NCI-H2227 (cell line): ENCODE measurements around the gene UMPS.
A peak's percentile ranks its signal among the peaks of the same experiment; 100 is the strongest.

Source experiments
- DNase-seq: peaks from one replicate; lab custom pipeline; 2025; ENCODE audit not compliant: unreplicated experiment; lab: John Stamatoyannopoulos, UW

The UMPS gene

DNA sequence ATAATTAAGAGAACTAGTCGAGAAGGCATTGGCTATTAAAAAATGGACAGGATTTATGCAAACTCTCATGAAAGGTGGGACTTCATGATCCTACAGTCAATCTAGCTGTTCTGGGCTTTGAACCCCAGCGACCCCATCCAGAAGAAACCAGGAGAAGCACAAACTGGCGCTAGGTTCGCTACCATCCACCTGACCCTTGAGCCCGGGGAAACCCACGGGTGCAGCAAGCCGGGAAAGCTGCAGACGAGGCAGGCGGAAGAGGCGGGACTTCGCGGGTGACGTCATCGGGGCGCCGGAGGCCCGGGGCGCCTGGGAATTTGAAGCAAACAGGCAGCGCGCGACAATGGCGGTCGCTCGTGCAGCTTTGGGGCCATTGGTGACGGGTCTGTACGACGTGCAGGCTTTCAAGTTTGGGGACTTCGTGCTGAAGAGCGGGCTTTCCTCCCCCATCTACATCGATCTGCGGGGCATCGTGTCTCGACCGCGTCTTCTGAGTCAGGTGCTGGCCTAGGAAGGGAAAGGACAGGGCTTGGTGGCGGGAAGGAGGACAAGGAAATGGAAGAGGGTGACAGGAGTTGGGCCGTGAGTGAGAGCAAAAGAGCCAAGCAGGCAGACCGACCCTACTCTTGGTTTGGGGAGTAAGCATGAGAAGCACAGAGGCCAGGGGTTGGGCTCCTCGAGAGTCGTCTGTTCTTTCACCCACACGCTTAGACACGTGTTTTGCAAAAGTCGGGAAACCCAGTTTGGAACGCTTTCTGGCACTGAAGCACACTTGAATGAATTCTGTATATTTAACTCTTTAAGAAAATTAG lies at the start of gene UMPS:
UMPS (plus strand) TSS at position 324 of the 812 bp plus-strand sequence; CDS start at position 344, 20 bp downstream.
- DNase-seq = peak; percentile 88

DNA sequence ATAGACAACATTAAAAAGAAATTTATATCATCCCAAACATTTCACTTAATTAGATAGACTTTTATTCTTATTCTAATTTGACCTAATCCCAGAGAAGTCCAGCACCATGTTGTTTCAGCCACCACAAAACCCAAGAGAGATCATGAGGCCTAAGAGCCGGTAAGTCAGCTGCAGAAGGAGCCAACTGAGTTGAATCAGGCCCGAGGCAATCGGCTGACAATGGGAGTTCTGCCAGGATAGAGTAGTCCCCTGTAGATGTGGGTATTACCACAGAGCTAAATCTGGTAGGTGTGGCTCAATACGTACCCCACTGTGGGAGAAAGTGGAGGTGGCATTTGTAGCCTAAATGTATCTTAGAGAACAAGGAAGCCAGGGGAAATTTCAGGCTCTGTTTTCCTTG lies 49.7 kb upstream of the UMPS start:
- DNase-seq = no peak

DNA sequence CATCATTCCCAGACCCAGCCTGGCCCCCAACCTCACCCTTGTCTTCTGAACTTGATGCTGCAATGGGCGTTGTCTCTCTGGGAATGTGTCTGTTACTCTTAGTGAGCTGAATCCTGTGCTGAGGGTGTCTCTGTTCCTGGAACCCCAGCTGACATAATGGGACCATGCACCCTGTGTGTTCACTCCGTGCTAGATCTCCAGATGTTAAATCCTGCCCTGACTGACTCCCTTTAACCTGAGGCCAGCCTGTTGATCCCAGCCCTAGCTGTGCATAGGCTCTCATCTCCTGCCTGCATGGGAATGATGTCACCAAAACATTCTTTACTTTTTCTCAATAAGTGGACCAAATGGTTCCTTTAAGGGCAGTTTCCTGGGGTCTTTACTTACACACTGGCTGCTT lies 48.0 kb upstream of the UMPS start:
- no peak for DNase-seq

DNA sequence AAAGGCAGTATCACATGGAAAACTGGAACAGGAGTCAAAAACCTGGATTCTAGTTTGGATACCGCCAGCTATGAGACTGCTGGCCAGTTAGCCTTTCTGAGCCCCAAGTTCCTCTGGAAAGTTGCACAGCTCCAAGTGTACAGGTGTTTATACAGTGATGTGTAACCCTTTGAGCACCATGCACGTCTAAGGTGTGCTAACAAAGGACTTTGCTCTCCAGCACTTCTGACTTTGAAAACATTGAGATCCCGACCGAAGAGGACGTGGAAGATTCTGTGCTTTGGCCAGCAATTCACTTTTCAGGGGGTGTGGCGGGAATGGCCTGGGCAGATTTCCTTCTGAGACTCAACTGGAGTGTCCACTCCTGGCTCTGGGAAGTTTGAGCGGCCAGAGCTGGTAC lies 45.8 kb upstream of the UMPS start:
- DNase-seq = no peak

DNA sequence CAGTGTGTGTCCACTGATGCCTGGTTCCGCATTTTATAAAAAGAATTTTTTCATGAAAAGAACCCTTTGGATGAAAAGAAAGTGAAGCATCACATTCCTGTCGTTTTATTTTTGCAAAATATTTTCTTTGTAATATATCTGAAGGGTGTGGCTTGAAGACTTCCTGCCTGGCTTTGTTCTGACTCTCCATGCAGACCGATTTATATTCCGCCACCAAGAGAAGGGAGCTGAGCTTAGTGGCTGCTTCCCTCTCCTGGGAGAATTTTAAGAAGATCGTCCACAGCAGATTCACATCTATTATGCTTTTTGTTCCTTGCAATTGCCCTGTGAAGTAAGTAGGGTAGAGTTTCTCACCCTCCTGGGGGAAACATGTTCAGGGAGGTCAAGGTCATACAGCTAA lies 45.2 kb upstream of the UMPS start:
- DNase-seq = no peak

DNA sequence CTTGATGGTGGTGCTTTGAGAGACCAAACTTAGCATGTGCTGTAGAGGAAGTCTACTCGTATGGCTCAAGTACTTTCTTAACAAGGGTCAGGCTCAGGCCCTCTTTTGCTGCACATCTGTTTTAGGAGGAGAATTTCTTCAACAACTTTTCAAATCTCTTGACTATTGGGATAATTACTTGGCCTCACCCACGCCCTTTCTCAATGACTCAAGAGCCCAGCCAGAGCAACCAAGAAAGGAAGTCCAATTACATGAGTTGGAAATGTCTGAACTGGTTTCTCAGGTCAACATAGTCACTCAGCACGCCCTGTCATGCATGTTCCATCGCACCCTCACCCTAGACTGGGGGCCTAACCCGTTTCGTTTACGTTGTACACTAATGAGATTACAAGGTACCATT lies 44.8 kb upstream of the UMPS start:
- DNase-seq = no peak

DNA sequence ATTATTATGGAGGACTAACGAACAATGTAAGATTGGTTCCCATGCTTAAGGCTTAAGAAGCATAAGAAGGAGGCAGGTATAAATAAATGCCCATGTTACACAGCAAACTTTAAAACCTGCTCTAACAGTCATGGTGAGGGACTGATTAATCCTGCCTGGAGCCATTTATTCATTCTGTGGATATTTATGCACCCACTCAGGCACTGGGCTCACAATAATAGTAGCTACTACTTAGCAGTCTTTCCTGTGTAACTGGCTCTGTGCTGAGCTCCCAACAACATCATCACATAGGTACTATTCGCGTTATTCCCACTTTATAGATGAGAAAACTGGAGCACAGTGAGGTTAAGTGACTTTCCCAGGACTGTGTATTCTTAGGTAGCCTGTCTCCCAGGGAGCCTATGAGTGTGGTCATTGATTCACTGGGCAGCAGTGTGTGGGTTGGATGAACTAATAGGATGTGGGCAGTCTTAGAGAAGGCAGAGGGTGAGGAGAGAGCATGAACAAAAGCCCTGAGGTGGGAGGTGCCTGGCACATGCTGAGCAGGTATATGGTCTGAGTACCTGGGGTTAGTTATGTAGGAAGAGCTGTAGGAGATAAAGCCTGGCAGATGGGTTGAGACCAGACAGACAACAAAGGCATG lies 44.1 kb upstream of the UMPS start:
- DNase-seq = no peak

DNA sequence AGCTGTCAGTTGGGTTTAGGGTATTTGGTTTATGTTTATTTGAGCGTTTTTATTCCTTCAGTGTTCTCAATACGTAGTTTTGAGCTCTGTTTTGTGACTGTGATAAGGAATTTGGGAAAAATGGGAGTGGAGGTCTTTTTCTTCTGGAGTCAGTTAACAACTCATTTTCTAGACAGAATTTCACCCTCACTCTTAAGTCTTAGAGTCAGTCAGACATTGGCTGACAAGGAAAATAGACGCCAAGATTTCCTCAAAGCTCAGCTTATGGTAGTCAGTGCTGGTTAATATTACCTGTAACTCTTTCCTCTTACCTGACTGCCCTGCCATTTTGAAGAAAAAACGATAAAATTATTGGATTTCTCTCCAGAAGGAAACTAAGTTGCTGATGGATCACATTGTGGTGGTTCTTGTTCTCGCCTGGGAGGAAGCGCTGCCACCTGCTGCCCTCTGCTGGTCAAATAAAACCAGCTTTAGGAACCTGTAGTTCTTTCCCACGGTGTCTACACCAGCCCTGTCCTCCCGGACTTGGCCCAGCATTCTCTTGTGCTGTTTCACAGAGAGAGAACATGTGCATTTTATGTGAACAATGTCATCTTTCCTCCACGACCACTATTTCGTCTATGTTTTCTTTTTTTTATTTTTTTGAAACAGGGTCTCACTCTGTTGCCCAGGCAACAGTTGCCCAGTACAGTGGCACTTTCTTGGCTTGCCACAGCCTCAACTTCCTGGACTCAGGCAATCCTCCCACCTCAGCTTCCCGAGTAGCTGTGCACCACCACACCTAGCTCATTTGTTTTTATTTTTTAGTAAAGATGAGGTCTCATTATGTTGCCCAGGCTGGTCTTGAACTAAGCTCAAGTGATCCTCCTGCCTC lies 41.4 kb upstream of the UMPS start:
- peak; percentile 71 for DNase-seq

DNA sequence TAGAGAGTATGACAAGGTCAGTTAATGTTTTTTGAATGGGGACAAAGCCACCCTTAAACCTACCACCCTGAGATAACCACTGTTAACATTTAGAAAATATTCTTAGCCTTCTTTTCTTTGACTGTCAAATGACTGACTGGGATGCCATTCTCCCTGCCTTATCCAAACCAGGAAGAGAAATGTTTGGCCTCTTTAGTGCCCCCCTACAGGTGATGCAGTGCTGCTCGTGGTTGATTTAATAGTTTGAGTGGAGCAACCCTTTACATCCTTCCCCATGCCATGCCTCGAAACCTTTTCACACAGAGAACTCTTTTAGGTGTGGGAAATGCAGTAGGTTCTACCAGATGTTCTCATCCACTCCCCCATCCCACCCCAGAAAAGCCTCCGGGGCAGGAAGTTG lies 38.7 kb upstream of the UMPS start:
- no peak for DNase-seq

DNA sequence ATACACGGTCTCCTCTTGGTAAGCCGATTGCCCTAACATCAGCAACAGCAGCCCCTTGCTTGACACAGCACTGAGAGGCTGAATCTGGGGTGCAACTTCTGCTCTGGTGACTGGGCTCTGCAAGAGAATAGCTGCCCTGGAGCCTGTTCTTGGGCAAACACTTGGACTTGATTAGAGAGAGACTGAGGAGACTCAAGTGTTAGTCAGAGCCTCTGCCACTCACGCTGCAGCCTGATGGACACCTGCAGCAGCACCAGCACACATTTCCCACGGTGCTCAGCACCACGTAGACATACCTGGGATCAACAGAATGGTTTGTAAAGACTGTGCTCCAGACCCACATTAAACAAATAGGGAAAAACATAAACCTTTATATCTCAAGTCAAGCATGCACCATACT lies 35.8 kb upstream of the UMPS start:
- no peak for DNase-seq

DNA sequence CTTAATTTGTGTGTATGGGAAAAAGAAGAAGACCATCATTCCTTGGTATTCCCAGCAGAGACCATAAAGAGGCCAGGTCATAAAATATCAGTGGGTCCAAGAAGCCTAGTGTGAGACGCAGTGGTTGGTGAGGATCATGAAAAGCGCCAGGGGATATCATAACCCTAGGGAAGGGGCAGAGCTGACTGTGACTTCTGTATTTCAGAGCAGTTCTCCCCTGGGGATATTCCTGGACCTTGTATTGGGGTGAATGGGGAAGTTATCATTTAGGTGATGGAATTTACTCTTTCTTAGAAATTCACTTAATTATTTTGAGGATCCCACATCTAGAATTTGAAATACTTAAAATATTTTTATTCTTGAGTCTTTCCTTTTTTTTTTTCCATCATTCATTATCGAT lies 34.9 kb upstream of the UMPS start:
- DNase-seq = no peak

DNA sequence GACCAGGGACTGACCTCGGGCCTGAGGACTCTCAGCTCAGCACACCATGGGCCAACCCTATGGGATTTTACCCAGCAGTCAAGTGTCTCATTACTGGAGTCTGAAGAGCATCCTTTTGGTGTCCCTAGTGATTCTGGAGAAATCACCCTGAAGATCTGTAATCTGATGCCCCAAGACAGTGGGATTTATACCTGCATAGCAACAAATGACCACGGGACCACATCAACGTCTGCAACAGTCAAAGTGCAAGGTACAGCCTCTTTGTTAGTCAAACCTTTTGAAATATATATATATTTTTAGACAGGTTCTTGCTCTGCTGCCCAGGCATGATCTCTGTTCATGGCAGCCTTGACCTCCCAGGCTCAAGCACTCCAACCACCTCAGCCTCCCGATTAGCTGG lies 34.2 kb upstream of the UMPS start:
- no peak for DNase-seq

DNA sequence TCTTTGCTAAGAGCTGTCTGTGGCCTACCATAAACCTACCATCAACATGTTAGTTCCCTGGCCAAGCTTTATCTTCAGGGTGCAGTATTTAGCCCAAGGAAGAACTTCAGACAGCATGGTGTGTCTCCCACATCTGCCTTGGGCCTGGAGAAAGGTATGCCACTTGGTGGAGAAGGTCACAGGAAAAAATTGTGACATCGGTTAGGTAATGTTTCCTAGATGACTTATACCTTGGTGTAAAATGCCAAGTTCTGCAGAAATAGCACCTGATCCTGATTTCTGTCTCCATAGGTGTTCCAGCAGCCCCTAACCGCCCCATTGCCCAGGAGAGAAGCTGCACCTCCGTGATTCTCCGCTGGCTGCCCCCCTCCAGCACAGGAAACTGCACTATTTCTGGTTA lies 33.0 kb upstream of the UMPS start:
- DNase-seq = no peak

DNA sequence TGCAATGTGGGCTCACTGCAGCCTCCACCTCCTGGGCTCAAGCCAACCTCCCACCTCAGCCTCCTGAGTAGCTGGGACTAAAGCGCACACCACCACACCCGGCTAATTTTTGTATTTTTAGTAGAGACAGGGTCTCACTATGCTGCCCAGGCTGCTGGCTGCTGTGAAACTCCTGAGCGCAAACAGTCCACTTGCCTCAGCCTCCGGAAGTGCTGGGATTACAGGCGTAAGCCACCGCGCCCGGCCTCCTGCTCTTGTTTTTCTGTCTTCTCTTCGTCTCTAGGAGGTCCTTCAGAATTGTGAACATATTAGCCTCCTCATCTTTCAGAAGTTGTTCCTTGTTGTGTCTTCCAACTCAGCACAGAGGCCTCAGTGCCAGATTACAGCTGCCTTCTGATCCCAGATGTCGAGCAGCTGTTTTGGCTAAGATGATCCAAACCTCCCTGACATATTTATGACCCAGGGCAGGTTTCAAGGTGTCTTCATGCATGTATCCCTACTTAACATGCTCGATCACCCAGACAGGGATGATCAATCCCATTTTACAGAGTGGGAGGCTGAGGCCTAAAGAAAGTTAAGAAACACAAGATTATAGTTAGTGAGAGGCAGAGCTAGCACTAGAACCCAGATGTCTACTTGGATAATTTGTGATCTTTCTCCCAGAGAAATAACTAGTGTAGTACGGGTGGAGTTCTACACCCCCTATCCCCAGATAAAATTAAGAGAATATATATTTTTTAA lies 32.1 kb upstream of the UMPS start:
- DNase-seq = no peak

DNA sequence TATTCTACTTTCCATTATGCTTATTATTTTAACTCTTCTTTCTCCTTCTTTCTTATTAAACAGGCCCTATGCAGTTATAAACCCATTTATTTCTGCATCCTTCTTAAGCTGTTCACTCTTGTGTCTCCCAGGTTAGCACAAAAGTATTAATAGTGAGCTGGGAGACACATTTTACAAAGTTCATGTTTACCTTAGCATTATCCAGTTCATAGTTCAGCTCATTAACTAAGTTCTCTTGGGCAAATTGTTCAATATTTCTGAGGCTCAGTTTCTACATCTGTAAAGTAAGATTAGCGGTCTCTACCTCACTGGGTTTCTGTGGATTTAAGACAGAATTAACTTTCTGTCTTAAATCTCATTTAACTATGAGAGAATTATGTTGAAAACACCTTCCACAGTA lies 31.2 kb upstream of the UMPS start:
- DNase-seq = no peak

DNA sequence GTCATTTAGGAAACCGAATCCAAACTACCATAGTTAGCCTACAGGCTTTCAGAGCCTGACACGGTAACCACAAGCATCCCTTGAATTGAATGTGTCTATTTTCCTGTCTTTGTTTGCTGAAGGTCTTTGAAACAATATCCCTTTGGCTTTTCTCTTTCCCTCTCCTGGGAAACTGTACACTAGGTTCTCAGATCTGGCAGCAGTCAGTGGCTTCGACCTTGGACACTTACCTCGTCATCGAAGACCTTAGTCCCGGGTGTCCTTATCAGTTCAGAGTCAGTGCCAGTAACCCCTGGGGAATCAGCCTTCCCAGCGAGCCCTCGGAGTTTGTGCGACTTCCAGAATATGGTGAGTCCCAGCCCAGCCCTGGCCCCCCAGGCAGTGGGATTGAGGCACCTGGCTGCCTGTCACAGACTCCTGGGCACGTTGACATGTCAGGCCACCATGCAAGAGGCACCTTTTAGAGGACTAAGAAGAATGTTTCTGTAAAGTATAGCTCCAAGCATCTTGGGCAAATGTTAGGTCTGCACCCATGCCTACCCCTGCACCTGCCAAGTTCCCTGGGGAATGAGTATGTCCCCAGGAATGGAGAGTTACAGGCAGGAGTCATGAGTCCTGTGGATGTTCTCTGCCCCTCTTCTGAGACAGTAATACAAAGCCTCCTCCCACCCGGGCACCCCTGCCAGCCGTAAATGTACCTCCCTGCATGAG lies 30.4 kb upstream of the UMPS start:
- no peak for DNase-seq

DNA sequence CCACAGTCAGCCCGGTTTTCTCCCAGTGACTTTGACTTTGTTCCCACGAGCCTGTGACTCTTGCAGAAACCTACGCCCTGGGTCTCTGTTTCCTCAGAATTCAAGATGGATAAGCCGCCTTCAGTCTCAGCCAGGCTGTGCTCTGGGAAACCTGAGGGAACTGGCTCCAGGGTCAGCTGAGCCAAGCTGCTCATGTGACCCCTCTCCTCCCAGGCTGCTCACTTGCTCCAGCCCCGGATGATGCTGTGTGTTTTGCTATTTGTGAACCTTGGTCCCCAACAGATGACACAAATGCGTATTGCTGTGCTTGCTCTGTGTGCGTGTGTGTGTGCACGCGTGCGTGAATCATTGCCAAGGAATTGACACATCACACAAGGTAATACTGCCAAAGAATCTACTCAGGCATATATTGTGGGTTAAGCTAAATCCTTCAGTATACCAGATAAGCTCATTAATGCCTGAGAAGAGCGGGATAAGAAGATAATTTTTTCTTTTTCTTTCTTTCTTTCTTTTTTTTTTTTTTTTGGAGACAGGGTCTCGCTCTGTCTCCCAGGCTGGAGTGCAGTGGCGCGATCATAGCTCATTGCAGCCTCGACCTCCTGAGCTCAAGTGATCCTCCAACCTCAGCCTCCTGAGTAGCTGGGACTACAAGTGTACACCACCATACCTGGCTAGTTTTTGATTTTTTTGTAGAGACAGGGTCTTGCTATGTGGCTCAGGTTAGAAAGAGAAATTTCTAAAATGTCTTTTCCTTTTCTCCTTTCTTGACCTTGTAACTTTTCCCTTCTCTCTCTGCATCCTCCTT lies 29.2 kb upstream of the UMPS start:
- no peak for DNase-seq

DNA sequence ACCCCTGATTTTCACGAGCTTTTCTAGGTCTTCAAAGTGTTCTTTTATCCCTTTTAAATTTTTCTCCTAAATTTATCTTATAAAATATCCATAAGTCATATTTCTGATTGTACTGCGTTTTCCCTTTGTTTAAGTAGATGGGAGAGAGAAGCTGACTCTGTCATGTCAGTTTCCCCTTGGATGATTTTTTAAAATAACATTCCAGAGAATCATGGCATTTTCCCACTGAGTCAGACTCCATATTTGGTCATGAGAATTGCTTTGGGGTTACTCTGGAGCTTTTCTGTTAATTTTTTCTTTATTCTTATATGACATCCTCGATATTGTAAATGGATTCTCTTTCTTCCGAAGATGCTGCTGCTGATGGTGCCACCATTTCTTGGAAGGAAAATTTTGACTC lies 28.6 kb upstream of the UMPS start:
- DNase-seq = no peak

DNA sequence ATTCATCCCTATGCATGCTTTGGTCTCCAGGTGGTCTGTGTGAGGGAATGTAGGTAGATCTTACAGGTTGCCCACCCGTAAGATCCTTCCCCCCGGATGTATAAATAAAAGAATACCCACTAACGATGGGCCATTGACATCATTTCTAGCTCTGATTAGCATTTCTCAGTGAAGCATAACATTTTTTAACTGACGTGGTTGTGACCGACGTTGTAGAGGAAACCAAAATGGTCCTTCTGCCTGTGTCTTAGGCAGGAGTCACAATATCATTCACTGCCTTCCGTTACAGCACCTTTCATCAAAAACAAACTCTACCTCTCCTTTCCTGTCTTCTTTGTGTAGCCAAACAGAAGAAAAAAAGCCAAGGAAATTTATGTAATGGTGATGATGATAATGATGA lies 27.3 kb upstream of the UMPS start:
- no peak for DNase-seq

DNA sequence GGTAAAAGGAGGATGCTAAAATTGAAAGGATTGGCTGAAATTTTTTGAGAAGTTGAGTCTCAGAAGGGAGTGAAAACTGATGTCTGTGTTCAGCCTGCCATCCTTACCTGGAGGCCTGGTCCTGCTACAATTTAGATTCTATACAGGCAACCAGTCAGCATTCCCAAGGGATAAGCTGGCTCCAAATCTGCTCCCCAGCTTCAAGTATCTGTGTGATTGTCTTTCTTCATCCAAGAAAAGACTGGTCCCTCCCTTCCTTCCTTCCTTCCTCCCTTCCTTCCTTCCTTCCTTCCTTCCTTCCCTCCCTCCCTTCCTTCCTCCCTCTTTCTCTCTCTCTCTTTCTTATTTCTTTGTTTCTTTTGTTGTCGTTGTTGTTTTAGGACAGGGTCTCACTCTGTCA lies 24.7 kb upstream of the UMPS start:
- no peak for DNase-seq
